GM19468 (cell line): ENCODE measurements around the gene SPOCK2.

Source experiments
- ATAC-seq: cut with Tn5 transposase; IDR thresholded peaks from one replicate; pipeline ENCODE4 v1.9.1; 2021; ENCODE audit warnings: mild to moderate bottlenecking, moderate library complexity, moderate number of reproducible peaks; ENCODE audit not compliant: unreplicated experiment; ENCODE audit errors: extremely low read depth

SPOCK2 gene

GRCh38 chr10:72074574-72075375 is 13.6 kb downstream of the SPOCK2 start:
- no peak for ATAC-seq

- no peak for ATAC-seq
Observed at GRCh38 chr10:72073708-72074573, 14.4 kb downstream of the SPOCK2 start.

GRCh38 chr10:72072639-72073038 is 15.7 kb downstream of the SPOCK2 start:
- no peak for ATAC-seq

GRCh38 chr10:72072046-72072445 is 16.3 kb downstream of the SPOCK2 start:
- ATAC-seq, result no peak

GRCh38 chr10:72069751-72070526 is 18.4 kb downstream of the SPOCK2 start:
- no peak for ATAC-seq

GRCh38 chr10:72068901-72069446 is 19.4 kb downstream of the SPOCK2 start:
- no peak for ATAC-seq

- ATAC-seq, result no peak
Observed at GRCh38 chr10:72068126-72068765, 20.1 kb downstream of the SPOCK2 start.

GRCh38 chr10:72067463-72068125 is 20.8 kb downstream of the SPOCK2 start:
- no peak for ATAC-seq

- no peak for ATAC-seq
Observed at GRCh38 chr10:72066318-72067284, 21.8 kb downstream of the SPOCK2 start.

- ATAC-seq, result no peak
Observed at GRCh38 chr10:72065439-72066025, 22.8 kb downstream of the SPOCK2 start.

- no peak for ATAC-seq
Observed at GRCh38 chr10:72063703-72064391, 24.5 kb downstream of the SPOCK2 start.

- no peak for ATAC-seq
Observed at GRCh38 chr10:72062832-72063702, 25.3 kb downstream of the SPOCK2 start.

GRCh38 chr10:72062382-72062781 is 26.0 kb downstream of the SPOCK2 start:
- ATAC-seq, result no peak

GRCh38 chr10:72061930-72062329 is 26.4 kb downstream of the SPOCK2 start:
- ATAC-seq, result no peak

GRCh38 chr10:72061491-72061890 is 26.9 kb downstream of the SPOCK2 start:
- no peak for ATAC-seq
